Mesenchymal stem cell (in vitro differentiated cells and primary cell): Measurements from ENCODE around the gene SATB2.

Experiments
- DNase-seq: peaks from one replicate; pipeline ENCODE4 v3.0.0-alpha.2; 2013
- H2AFZ ChIP-seq: one replicate; pipeline ENCODE4 v1.6.1; 2013; ENCODE audit warnings: low read depth, mild to moderate bottlenecking, control low read depth, inconsistent platforms, low read length, moderate library complexity
- H2AK5ac ChIP-seq: 2 replicates; pipeline ENCODE4 v1.6.1; 2013; ENCODE audit warnings: low read length, moderate library complexity, mild to moderate bottlenecking, inconsistent platforms; ENCODE audit not compliant: severe bottlenecking
- H2BK120ac ChIP-seq: one replicate; pipeline ENCODE4 v1.6.1; 2013; ENCODE audit warnings: low read depth, mild to moderate bottlenecking, inconsistent platforms, low read length, moderate library complexity
- H2BK12ac ChIP-seq, 2 experiments: one replicate each; pipeline ENCODE4 v1.6.1; 2013; ENCODE audit warnings: inconsistent platforms in 2 of 2, low read length in 2 of 2, mild to moderate bottlenecking in 2 of 2, moderate library complexity in 2 of 2, control low read depth in 1 of 2
- H2BK15ac ChIP-seq: one replicate; pipeline ENCODE4 v1.6.1; 2013; ENCODE audit warnings: mild to moderate bottlenecking, low read depth, inconsistent platforms; ENCODE audit not compliant: poor library complexity, severe bottlenecking
- H2BK5ac ChIP-seq: 2 replicates; pipeline ENCODE4 v1.6.1; 2013; ENCODE audit warnings: low read depth, mild to moderate bottlenecking, low read length, control low read depth, inconsistent platforms; ENCODE audit not compliant: poor library complexity, severe bottlenecking
- H3K14ac ChIP-seq, 2 experiments: one replicate each; pipeline ENCODE4 v1.6.1; 2013; ENCODE audit warnings: inconsistent platforms in 2 of 2, low read length in 2 of 2, control low read depth in 1 of 2, mild to moderate bottlenecking in 1 of 2, moderate library complexity in 1 of 2
- H3K18ac ChIP-seq, 2 experiments: one replicate each; pipeline ENCODE4 v1.6.1; 2013; ENCODE audit warnings: inconsistent platforms in 2 of 2, low read length in 2 of 2, control low read depth in 1 of 2, low read depth in 1 of 2, mild to moderate bottlenecking in 1 of 2
- H3K23ac ChIP-seq, 2 experiments: one replicate each; pipeline ENCODE4 v1.6.1; 2013; ENCODE audit warnings: inconsistent platforms in 2 of 2, low read length in 2 of 2, mild to moderate bottlenecking in 2 of 2, moderate library complexity in 2 of 2, control low read depth in 1 of 2
- H3K27ac ChIP-seq: 2 replicates; pipeline ENCODE4 v1.5.1; 2013; ENCODE audit warnings: mild to moderate bottlenecking, moderate library complexity, low read length, control low read depth, inconsistent platforms; ENCODE audit not compliant: poor library complexity, severe bottlenecking
- H3K27me3 ChIP-seq, 2 experiments: 2 replicates each; pipeline versions ENCODE4 v1.6.1 to v1.7.0; 2013; ENCODE audit warnings: low read length in 2 of 2, mild to moderate bottlenecking in 2 of 2, moderate library complexity in 2 of 2, control low read depth in 1 of 2, inconsistent platforms in 1 of 2; ENCODE audit not compliant: control insufficient read depth in 1 of 2, insufficient read depth in 1 of 2
- H3K36me3 ChIP-seq, 2 experiments: 2 replicates each; pipeline versions ENCODE4 v1.6.1 to v1.7.0; 2013; ENCODE audit warnings: low read length in 2 of 2, control low read depth in 1 of 2, inconsistent platforms in 1 of 2, low read depth in 1 of 2, mild to moderate bottlenecking in 1 of 2; ENCODE audit not compliant: insufficient read depth in 2 of 2, control insufficient read depth in 1 of 2
- H3K4ac ChIP-seq, 2 experiments: one replicate each; pipeline ENCODE4 v1.6.1; 2013; ENCODE audit warnings: inconsistent platforms in 2 of 2, low read length in 2 of 2, mild to moderate bottlenecking in 2 of 2, moderate library complexity in 2 of 2, control low read depth in 1 of 2, low read depth in 1 of 2
- H3K4me1 ChIP-seq: 2 replicates; pipeline ENCODE4 v1.6.1; 2013; ENCODE audit warnings: low read depth, low read length, control low read depth; ENCODE audit not compliant: control insufficient read depth, insufficient read depth
- H3K4me2 ChIP-seq: 2 replicates; pipeline ENCODE4 v1.6.1; 2013; ENCODE audit warnings: low read length, mild to moderate bottlenecking, inconsistent platforms; ENCODE audit not compliant: poor library complexity, severe bottlenecking
- H3K4me3 ChIP-seq, 2 experiments: 2 replicates each; pipeline versions ENCODE4 v1.5.1 to v1.7.0; 2013; ENCODE audit warnings: low read length in 2 of 2, mild to moderate bottlenecking in 2 of 2, control low read depth in 1 of 2, low read depth in 1 of 2; ENCODE audit not compliant: insufficient read depth in 1 of 2
- H3K79me1 ChIP-seq: replicated peaks from 2 replicates; pipeline ENCODE4 v1.6.1; 2013; ENCODE audit warnings: mild to moderate bottlenecking, control low read depth, low read length, inconsistent platforms; ENCODE audit not compliant: poor library complexity, severe bottlenecking
- H3K9ac ChIP-seq: 2 replicates; pipeline ENCODE4 v1.7.0; 2013; ENCODE audit warnings: mild to moderate bottlenecking, low read length, moderate library complexity
- H3K9me3 ChIP-seq: 2 replicates; pipeline ENCODE4 v1.7.0; 2013; ENCODE audit warnings: mild to moderate bottlenecking, low read length; ENCODE audit not compliant: control insufficient read depth
- H4K8ac ChIP-seq: one replicate; pipeline ENCODE4 v1.6.1; 2013; ENCODE audit warnings: inconsistent platforms, mild to moderate bottlenecking, low read length, moderate library complexity
- H4K91ac ChIP-seq: one replicate; pipeline ENCODE4 v1.6.1; 2013; ENCODE audit warnings: mild to moderate bottlenecking, low read length, inconsistent platforms
- WGBS: methylation state at CpG from one replicate; pipeline ENCODE4 v1.1.7; 2013; ENCODE audit warnings: mixed read lengths; 5-methylcytosine and 5-hydroxymethylcytosine counted together

Gene SATB2

DNA sequence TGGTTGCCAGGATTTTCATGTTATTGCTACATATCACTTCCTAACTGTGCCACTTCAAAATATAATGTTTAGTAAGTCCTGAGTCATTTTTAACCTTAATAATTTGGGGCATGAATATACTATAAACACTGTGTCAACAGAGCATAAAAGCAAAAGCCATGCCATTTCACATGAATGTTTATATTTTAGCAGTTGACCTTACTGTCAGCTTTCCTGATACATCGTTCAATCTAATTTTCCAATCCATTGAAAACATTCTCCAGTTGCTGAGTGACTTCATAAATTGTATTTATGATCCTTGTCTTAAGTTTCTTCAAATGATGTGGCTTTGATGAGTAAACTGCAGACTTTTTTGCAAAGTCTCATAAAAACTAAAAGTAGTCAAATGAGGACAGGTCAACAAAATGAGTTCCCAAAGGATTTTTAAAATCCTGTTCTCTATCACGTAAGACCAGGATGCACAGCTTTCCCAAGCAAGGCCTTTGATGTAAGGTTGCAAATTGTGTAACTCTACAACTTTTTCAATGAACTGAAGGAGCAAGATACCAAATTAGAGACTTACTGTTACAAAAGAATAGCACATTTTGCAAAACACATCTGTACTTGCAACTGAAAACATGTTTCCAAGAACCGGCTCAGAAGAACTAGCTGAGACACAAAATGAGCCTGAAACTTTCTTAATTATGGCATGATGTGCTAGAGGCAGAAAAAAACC is 117.7 kb downstream of the SATB2 start:
- H3K27me3 ChIP-seq: no peaks in the 10 kb centered on the region
- H3K9me3 ChIP-seq: no peaks in the 10 kb centered on the region
- no peak overlapping the region for H4K8ac ChIP-seq
- no peak overlapping the region for H2AK5ac ChIP-seq
- no peak overlapping the region for H3K4me2 ChIP-seq
- no peak overlapping the region for H3K4ac ChIP-seq
- H2AFZ ChIP-seq: no peak overlapping the region
- no peak overlapping the region for H2BK12ac ChIP-seq
- no peak overlapping the region for H3K4me3 ChIP-seq
- no CpG with 5 or more reads among the region's 3 CpGs for WGBS
- H3K18ac ChIP-seq: no peak overlapping the region
- no peak overlapping the region for H4K91ac ChIP-seq
- H2BK120ac ChIP-seq: no peak overlapping the region
- no peak overlapping the region for H3K14ac ChIP-seq
- H3K79me1 ChIP-seq: no peaks in the 10 kb centered on the region
- no peak for DNase-seq
- no peaks in the 10 kb centered on the region for H3K4me1 ChIP-seq
- H3K36me3 ChIP-seq: peaks cover 0 to 17% of the 10 kb centered on the region in 2 experiments
- H3K27ac ChIP-seq: no peak overlapping the region
- no peak overlapping the region for H2BK5ac ChIP-seq
- no peak overlapping the region for H3K9ac ChIP-seq
- no peak overlapping the region for H3K23ac ChIP-seq
- H2BK15ac ChIP-seq: no peak overlapping the region

DNA sequence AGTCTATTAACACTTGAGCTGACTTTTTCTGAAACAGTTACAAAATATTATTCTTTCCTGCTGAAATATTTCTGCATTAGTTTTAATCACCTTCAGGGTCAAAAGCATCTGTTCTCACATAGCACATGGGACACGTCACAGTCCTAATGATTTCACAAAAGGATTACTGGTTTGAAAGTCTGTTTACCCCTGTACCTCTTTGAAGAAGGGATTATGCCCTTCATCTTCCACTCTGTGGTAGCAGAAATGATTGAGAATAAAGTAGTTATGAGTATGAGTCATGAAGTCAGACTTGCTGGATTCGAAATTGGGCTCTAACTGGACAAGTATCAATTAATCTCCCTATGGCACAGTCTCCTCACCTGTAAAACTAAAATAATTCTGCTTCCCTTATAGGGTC is 121.2 kb downstream of the SATB2 start:
- H3K9ac ChIP-seq: no peak overlapping the region
- no peak overlapping the region for H2BK120ac ChIP-seq
- H3K18ac ChIP-seq: no peak overlapping the region
- no peaks in the 10 kb centered on the region for H3K79me1 ChIP-seq
- H4K91ac ChIP-seq: no peak overlapping the region
- H3K4me2 ChIP-seq: no peak overlapping the region
- no peak overlapping the region for H4K8ac ChIP-seq
- no peaks in the 10 kb centered on the region for H3K27me3 ChIP-seq
- no peak overlapping the region for H2AFZ ChIP-seq
- DNase-seq: no peak
- WGBS: no CpG with 5 or more reads among the region's 2 CpGs
- H2AK5ac ChIP-seq: no peak overlapping the region
- no peak overlapping the region for H3K14ac ChIP-seq
- no peak overlapping the region for H2BK15ac ChIP-seq
- no peaks in the 10 kb centered on the region for H3K4me1 ChIP-seq
- no peak overlapping the region for H3K27ac ChIP-seq
- no peak overlapping the region for H2BK5ac ChIP-seq
- no peak overlapping the region for H3K4ac ChIP-seq
- H2BK12ac ChIP-seq: no peak overlapping the region
- no peak overlapping the region for H3K4me3 ChIP-seq
- H3K9me3 ChIP-seq: no peaks in the 10 kb centered on the region
- H3K23ac ChIP-seq: no peak overlapping the region
- H3K36me3 ChIP-seq: peaks cover 0 to 5% of the 10 kb centered on the region in 2 experiments

GRCh38 chr2:199335502-199335901 is 122.2 kb downstream of the SATB2 start:
- Histone ChIP-seq H2AK5ac (no peak overlapping the region), H3K18ac (no peak overlapping the region), H3K14ac (no peak overlapping the region), H3K4ac (no peak overlapping the region), H3K23ac (no peak overlapping the region), H3K9me3 (no peaks in the 10 kb centered on the region), H2BK15ac (no peak overlapping the region), H3K4me1 (no peaks in the 10 kb centered on the region), H2AFZ (no peak overlapping the region), H3K27me3 (no peaks in the 10 kb centered on the region), H2BK12ac (no peak overlapping the region), H3K9ac (no peak overlapping the region), H3K79me1 (no peaks in the 10 kb centered on the region), H3K36me3 (peaks cover 0 to 5% of the 10 kb centered on the region in 2 experiments), H4K8ac (no peak overlapping the region), H3K4me2 (no peak overlapping the region), H2BK120ac (no peak overlapping the region), H2BK5ac (no peak overlapping the region), H4K91ac (no peak overlapping the region), H3K27ac (no peak overlapping the region), H3K4me3 (no peak overlapping the region)
- 100% methylated on average over 1 of the region's 2 CpGs for WGBS
- no peak for DNase-seq

DNA sequence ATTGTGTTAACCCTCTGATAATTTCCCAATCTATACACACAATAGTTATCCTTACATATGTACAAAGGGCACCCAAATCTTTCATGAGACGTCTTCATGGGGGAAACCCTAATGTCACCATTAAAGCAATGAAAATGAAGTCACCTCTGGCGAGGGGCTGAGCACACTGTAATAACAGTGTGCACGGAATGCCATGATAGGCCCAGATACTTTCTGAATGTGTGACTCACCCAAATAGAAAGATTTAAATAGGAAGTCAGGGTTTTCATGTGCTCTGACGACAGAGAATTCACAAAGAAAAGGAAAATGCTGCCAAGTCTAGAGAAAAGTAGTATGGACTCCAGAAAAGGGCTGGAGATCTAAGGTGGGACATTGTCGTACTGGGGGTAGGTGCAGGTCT is 128.3 kb downstream of the SATB2 start:
- no peak overlapping the region for H3K4me3 ChIP-seq
- H3K9ac ChIP-seq: no peak overlapping the region
- peaks cover 0 to 45% of the 10 kb centered on the region in 2 experiments for H3K36me3 ChIP-seq
- no peak overlapping the region for H3K4me2 ChIP-seq
- WGBS: 68% methylated on average over 4 of the region's 5 CpGs
- no peak overlapping the region for H3K27ac ChIP-seq
- H4K91ac ChIP-seq: no peak overlapping the region
- no peak overlapping the region for H3K23ac ChIP-seq
- H2BK12ac ChIP-seq: no peak overlapping the region
- H3K14ac ChIP-seq: no peak overlapping the region
- no peak overlapping the region for H4K8ac ChIP-seq
- H2BK15ac ChIP-seq: no peak overlapping the region
- no peak overlapping the region for H3K18ac ChIP-seq
- H3K4me1 ChIP-seq: no peaks in the 10 kb centered on the region
- H3K79me1 ChIP-seq: no peaks in the 10 kb centered on the region
- no peak for DNase-seq
- H3K9me3 ChIP-seq: no peaks in the 10 kb centered on the region
- no peak overlapping the region for H3K4ac ChIP-seq
- H2AK5ac ChIP-seq: no peak overlapping the region
- no peak overlapping the region for H2BK120ac ChIP-seq
- H2BK5ac ChIP-seq: no peak overlapping the region
- no peak overlapping the region for H2AFZ ChIP-seq
- H3K27me3 ChIP-seq: no peaks in the 10 kb centered on the region
